K562 (cell line): ENCODE measurements around the gene GFOD2. TPM values are rescaled to one million over a fixed set of nuclear protein-coding genes. Genes with fewer than 3 reads are reported as not detected.

Source experiments
- BCOR ChIP-seq: fragments of 450-650 bp; IDR thresholded peaks from 2 replicates; pipeline ENCODE4 v1.6.1; 2016
- E2F3 ChIP-seq: fragments of 250-450 bp; sonication (Bioruptor Pico); IDR thresholded peaks from 2 replicates; pipeline ENCODE4 v1.4.0; 2020; ENCODE audit warnings: mild to moderate bottlenecking
- E2F4 ChIP-seq: sonication (generic); formaldehyde crosslinking; IDR thresholded peaks from 2 replicates; pipeline ENCODE4 v1.8.0; 2022; ENCODE audit warnings: mild to moderate bottlenecking, low read depth, missing genetic modification reagents
- FOXO4 ChIP-seq: fragments of 450-650 bp; formaldehyde crosslinking; IDR thresholded peaks from 2 replicates; pipeline ENCODE4 v1.4.0; 2020; ENCODE audit warnings: mild to moderate bottlenecking, moderate library complexity
- GTF3C2 ChIP-seq: IDR thresholded peaks from 3 replicates; pipeline ENCODE4 v1.6.1; 2011; ENCODE audit warnings: borderline replicate concordance, mild to moderate bottlenecking, moderate library complexity; ENCODE audit not compliant: insufficient read length; ENCODE audit errors: extremely low read depth
- KLF13 ChIP-seq: fragments of 450-650 bp; IDR thresholded peaks from 2 replicates; pipeline ENCODE4 v1.6.1; 2016; ENCODE audit warnings: missing genetic modification characterization, low read depth, mild to moderate bottlenecking, missing compliant biosample characterization, moderate library complexity, borderline replicate concordance
- MAZ ChIP-seq, 2 experiments: fragments of 450-650 bp in 1 of 2; sonication (generic) in 1 of 2; formaldehyde crosslinking; IDR thresholded peaks in 1 of 2; conservative IDR thresholded peaks in 1 of 2; 2 replicates each; pipeline versions ENCODE4 v1.4.0 to v1.5.0; 2020; ENCODE audit warnings: mild to moderate bottlenecking in 1 of 2, missing genetic modification reagents in 1 of 2
- NFIC ChIP-seq: fragments of 450-650 bp; IDR thresholded peaks from 2 replicates; pipeline ENCODE4 v1.6.1; 2017; ENCODE audit warnings: mild to moderate bottlenecking, inconsistent platforms
- NUFIP1 ChIP-seq: fragments of 450-650 bp; IDR thresholded peaks from 2 replicates; pipeline ENCODE4 v1.6.1; 2018; ENCODE audit not compliant: partially characterized antibody
- PTBP1 ChIP-seq: fragments of 200-400 bp; formaldehyde crosslinking; IDR thresholded peaks from 2 replicates; pipeline ENCODE4 v1.6.1; 2017; ENCODE audit warnings: low read depth, low read length
- RBM22 ChIP-seq: fragments of 200-400 bp; formaldehyde crosslinking; IDR thresholded peaks from 2 replicates; pipeline ENCODE4 v1.6.1; 2018; ENCODE audit warnings: low read length, low read depth; ENCODE audit not compliant: poor library complexity, severe bottlenecking
- SAFB2 ChIP-seq: fragments of 200-400 bp; formaldehyde crosslinking; IDR thresholded peaks from 2 replicates; pipeline ENCODE4 v1.6.1; 2018; ENCODE audit warnings: borderline replicate concordance, low read length, low read depth, moderate library complexity; ENCODE audit not compliant: severe bottlenecking
- SOX6 ChIP-seq: fragments of 450-650 bp; IDR thresholded peaks from 2 replicates; pipeline ENCODE4 v1.6.1; 2014; ENCODE audit warnings: mild to moderate bottlenecking
- STAT5A ChIP-seq: IDR thresholded peaks from 2 replicates; pipeline ENCODE4 v1.6.1; 2012; ENCODE audit warnings: low read length, inconsistent platforms, borderline replicate concordance
- TRIM25 ChIP-seq: fragments of 450-650 bp; IDR thresholded peaks from 2 replicates; pipeline ENCODE4 v1.7.0; 2016; ENCODE audit warnings: borderline replicate concordance
- U2AF2 ChIP-seq: fragments of 200-400 bp; formaldehyde crosslinking; optimal IDR thresholded peaks from 2 replicates; pipeline ENCODE3; 2017; ENCODE audit warnings: low read depth, mild to moderate bottlenecking, low read length
- ZNF146 ChIP-seq: IDR thresholded peaks from one replicate; pipeline ENCODE4 v1.6.1; 2018; ENCODE audit warnings: missing compliant biosample characterization; ENCODE audit not compliant: unreplicated experiment
- ZNF217 ChIP-seq: sonication (generic); formaldehyde crosslinking; IDR thresholded peaks from 2 replicates; pipeline ENCODE4 v1.8.0; 2022; ENCODE audit warnings: mild to moderate bottlenecking, missing genetic modification reagents
- ZNF316 ChIP-seq: fragments of 450-650 bp; IDR thresholded peaks from 2 replicates; pipeline ENCODE4 v1.6.1; 2016
- ZNF695 ChIP-seq: fragments of 450-650 bp; formaldehyde crosslinking; IDR thresholded peaks from 2 replicates; pipeline ENCODE4 v1.4.0; 2020; ENCODE audit warnings: mild to moderate bottlenecking, moderate library complexity
- ZNF79 ChIP-seq: fragments of 250-450 bp; sonication (Bioruptor Pico); IDR thresholded peaks from 2 replicates; pipeline ENCODE4 v1.4.0; 2020; ENCODE audit warnings: low read depth, mild to moderate bottlenecking, moderate library complexity
- polyA plus RNA-seq, 8 experiments: library from polyadenylated mRNA; depleted of rRNA in 4 of 8; stranded (reverse) in 5 of 8; unstranded in 3 of 8; fragments of >200 nt; fragmentation: Nextera tagmentation in 2 of 8; fragmentation: Illumina TruSeq in 1 of 8; extraction: Ambion mirVana in 2 of 8; extraction: Trizol in 1 of 8; gene quantifications; 2 replicates each; pipeline versions ENCODE4 v1.2.1 to v1.2.3, GENCODE V29; 2011 to 2014; ENCODE audit warnings: inconsistent platforms in 1 of 8, missing spikeins in 1 of 8
- total RNA-seq, 7 experiments: library from RNA; depleted of rRNA in 6 of 7; stranded (reverse); fragments of >200 nt in 6 of 7; fragmentation: Illumina TruSeq in 2 of 7; extraction: Trizol in 2 of 7; gene quantifications; 2 replicates each; pipeline versions ENCODE4 v1.2.1 to v1.2.3, GENCODE V29; 2011 to 2021; ENCODE audit warnings: low replicate concordance in 1 of 7

GFOD2 gene
- total and polyA plus RNA-seq, 9 of the 15 experiments (the other 6 are each of a cell fraction or from before 2014, with no cell fraction given), result 1.9 to 15.8 (median 11.1) TPM

- TF ChIP-seq GTF3C2 (no peak), BCOR (no peak), STAT5A (no peak), TRIM25 (no peak), SAFB2 (no peak), PTBP1 (no peak), ZNF316 (no peak), ZNF217 (CRISPR knock-in tag) (no peak), FOXO4 (CRISPR knock-in tag) (no peak), NUFIP1 (no peak), SOX6 (no peak), MAZ (CRISPR knock-in tag; conservative IDR thresholded peaks at IDR 0.05 in 1 of 2, IDR thresholded peaks at IDR 0.05 in 1 of 2) (peak; percentile 87 to 98), ZNF695 (CRISPR knock-in tag) (no peak), U2AF2 (no peak), KLF13 (no peak), NFIC (peak; percentile 58), E2F4 (CRISPR knock-in tag) (0 out of 2 replicates have a peak, but pooled peaks have one; percentile 17), ZNF146 (CRISPR knock-in tag) (no peak), ZNF79 (CRISPR knock-in tag) (no peak), E2F3 (CRISPR knock-in tag) (no peak), RBM22 (no peak)
Measured at GRCh38 chr16:67719048-67719777, at the start of gene GFOD2 (continued).
